PFSK-1 (cell line): ENCODE measurements around the gene MAP7D3.

Experiments used
- POLR2AphosphoS5 ChIP-seq: IDR thresholded peaks from 2 replicates; pipeline ENCODE4 v1.6.1; 2012; ENCODE audit warnings: low read depth, mild to moderate bottlenecking, control low read depth, low read length, moderate library complexity
- SIN3A ChIP-seq: IDR thresholded peaks from 2 replicates; pipeline ENCODE4 v1.6.1; 2012; ENCODE audit warnings: mild to moderate bottlenecking, low read length, moderate library complexity, borderline replicate concordance; ENCODE audit not compliant: insufficient read depth
- TAF1 ChIP-seq: IDR thresholded peaks from 2 replicates; pipeline ENCODE4 v1.6.1; 2012; ENCODE audit warnings: low read length, control low read depth, borderline replicate concordance; ENCODE audit not compliant: insufficient read depth
- TF ChIP-seq, protein P1 (sequence below), 2 experiments: IDR thresholded peaks; 2 replicates each; pipeline versions ENCODE4 v1.6.1 to v1.8.0; 2011 to 2012; ENCODE audit warnings: low read depth in 2 of 2, low read length in 2 of 2, control low read depth in 1 of 2, inconsistent platforms in 1 of 2, mild to moderate bottlenecking in 1 of 2, moderate library complexity in 1 of 2; ENCODE audit not compliant: insufficient read depth in 1 of 2

DNA sequence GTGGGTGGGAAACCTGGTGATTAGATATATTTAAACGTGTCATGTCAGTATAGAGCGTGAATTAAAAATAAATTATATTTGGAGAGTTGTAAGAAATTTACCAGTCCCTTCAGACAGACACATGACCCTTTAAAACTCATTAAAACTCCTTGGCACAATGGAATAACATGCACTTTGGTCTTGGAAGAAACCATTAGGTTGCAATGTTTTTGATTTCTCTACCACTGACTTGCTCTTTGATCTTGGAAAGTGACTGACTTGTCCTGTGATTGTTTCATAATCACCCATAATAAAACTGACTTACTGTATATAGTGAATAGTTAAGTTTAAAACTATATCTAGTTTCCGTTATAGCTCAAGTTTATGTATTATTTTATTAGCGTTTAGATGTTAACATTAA lies 68.0 kb downstream of the MAP7D3 start:
- TF ChIP-seq SIN3A = no peak
- no peak for TF ChIP-seq POLR2AphosphoS5
- TF ChIP-seq TAF1 = no peak
- TF ChIP-seq, protein P1, sequence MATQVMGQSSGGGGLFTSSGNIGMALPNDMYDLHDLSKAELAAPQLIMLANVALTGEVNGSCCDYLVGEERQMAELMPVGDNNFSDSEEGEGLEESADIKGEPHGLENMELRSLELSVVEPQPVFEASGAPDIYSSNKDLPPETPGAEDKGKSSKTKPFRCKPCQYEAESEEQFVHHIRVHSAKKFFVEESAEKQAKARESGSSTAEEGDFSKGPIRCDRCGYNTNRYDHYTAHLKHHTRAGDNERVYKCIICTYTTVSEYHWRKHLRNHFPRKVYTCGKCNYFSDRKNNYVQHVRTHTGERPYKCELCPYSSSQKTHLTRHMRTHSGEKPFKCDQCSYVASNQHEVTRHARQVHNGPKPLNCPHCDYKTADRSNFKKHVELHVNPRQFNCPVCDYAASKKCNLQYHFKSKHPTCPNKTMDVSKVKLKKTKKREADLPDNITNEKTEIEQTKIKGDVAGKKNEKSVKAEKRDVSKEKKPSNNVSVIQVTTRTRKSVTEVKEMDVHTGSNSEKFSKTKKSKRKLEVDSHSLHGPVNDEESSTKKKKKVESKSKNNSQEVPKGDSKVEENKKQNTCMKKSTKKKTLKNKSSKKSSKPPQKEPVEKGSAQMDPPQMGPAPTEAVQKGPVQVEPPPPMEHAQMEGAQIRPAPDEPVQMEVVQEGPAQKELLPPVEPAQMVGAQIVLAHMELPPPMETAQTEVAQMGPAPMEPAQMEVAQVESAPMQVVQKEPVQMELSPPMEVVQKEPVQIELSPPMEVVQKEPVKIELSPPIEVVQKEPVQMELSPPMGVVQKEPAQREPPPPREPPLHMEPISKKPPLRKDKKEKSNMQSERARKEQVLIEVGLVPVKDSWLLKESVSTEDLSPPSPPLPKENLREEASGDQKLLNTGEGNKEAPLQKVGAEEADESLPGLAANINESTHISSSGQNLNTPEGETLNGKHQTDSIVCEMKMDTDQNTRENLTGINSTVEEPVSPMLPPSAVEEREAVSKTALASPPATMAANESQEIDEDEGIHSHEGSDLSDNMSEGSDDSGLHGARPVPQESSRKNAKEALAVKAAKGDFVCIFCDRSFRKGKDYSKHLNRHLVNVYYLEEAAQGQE (IDR thresholded peaks at IDR 0.05; ENCODE audit: insufficient read depth in 1 of 2, low read depth in 2 of 2, low read length in 2 of 2) = no peak
